HepG2 (cell line): Measurements from ENCODE around the gene PDE1C. TPM values are rescaled to one million over a fixed set of nuclear protein-coding genes. Genes with fewer than 3 reads are reported as not detected.

Experiments
- ATAC-seq: fragments of 200-7000 bp; cut with Tn5 transposase; 3 replicates; pipeline ENCODE4 v1.9.1; 2020; ENCODE audit warnings: mild to moderate bottlenecking, moderate library complexity
- BruUV-seq: library from RNA; stranded (reverse); fragments of 400-500 nt; replicated peaks from 2 replicates; lab custom pipeline; 2021; lab: Mats Ljungman, UMichigan
- CTCF ChIA-PET: fragments of 300-600 bp; formaldehyde crosslinking; extraction: SDS; loops from one replicate; lab custom pipeline; 2021; ENCODE audit warnings: low total read pairs, inconsistent platforms, low intra/inter-chr PET ratio; lab: Yijun Ruan, JAX
- POLR2A ChIA-PET: fragments of 350-600 bp; sonication (Branson Sonifier 250); formaldehyde crosslinking; loops from one replicate; lab custom pipeline; 2020; ENCODE audit warnings: antibody characterized with exemption, inconsistent platforms; lab: Yijun Ruan, JAX
- DNase-seq: peaks from one replicate; pipeline ENCODE4 v3.0.0-alpha.2; 2015; ENCODE audit warnings: low spot score
- FAIRE-seq: peaks from 3 replicates; lab custom pipeline; 2011; peaks lifted over from hg19 to GRCh38; lab: Jason Lieb, UNC
- H2AFZ ChIP-seq: one replicate; pipeline ENCODE4 v1.6.1; 2011; ENCODE audit warnings: low read length, inconsistent platforms
- H3K27ac ChIP-seq: fragments of 300-600 bp; 3 replicates; pipeline ENCODE4 v1.8.0; 2011; ENCODE audit warnings: mixed run types, mild to moderate bottlenecking, mixed read lengths, low read length, inconsistent platforms; ENCODE audit not compliant: insufficient read depth; ENCODE audit errors: extremely low read length
- H3K27me3 ChIP-seq, 2 experiments: fragments of 200-600 bp in 1 of 2; 2 replicates in 1 of 2; 3 replicates in 1 of 2; pipeline versions ENCODE4 v1.6.0 to v1.8.0; 2011; ENCODE audit warnings: low read length in 2 of 2, mild to moderate bottlenecking in 2 of 2, moderate library complexity in 2 of 2, inconsistent platforms in 1 of 2; ENCODE audit not compliant: insufficient read depth in 2 of 2, control insufficient read depth in 1 of 2
- H3K36me3 ChIP-seq, 2 experiments: fragments of 200-600 bp in 1 of 2; replicated peaks in 1 of 2; 2 replicates in 1 of 2; 3 replicates in 1 of 2; pipeline versions ENCODE4 v1.5.1 to v1.8.0; 2011; ENCODE audit warnings: low read length in 2 of 2, inconsistent platforms in 1 of 2; ENCODE audit not compliant: insufficient read depth in 2 of 2, control insufficient read depth in 1 of 2
- H3K4me1 ChIP-seq: 2 replicates; pipeline ENCODE4 v1.5.1; 2012; ENCODE audit warnings: low read length, inconsistent platforms; ENCODE audit not compliant: insufficient read depth
- H3K4me2 ChIP-seq: 2 replicates; pipeline ENCODE4 v1.6.0; 2011; ENCODE audit warnings: low read depth, low read length, inconsistent platforms
- H3K4me3 ChIP-seq, 3 experiments: fragments of 200-600 bp in 1 of 3; sonication (generic), shearing (Covaris generic) in 1 of 3; replicated peaks in 1 of 3; 2 replicates each; pipeline ENCODE4 v1.5.1; 2011 to 2016; ENCODE audit warnings: low read length in 3 of 3, inconsistent platforms in 2 of 3, low read depth in 2 of 3, mild to moderate bottlenecking in 2 of 3, control low read depth in 1 of 3, mixed read lengths in 1 of 3; ENCODE audit not compliant: insufficient read depth in 1 of 3
- H3K79me2 ChIP-seq: one replicate; pipeline ENCODE4 v1.6.1; 2011; ENCODE audit warnings: low read length, inconsistent platforms; ENCODE audit not compliant: insufficient read depth
- H3K9ac ChIP-seq: 2 replicates; pipeline ENCODE4 v1.6.0; 2011; ENCODE audit warnings: mild to moderate bottlenecking, low read depth, low read length, inconsistent platforms; ENCODE audit not compliant: insufficient read depth
- H3K9me3 ChIP-seq: 2 replicates; pipeline ENCODE4 v1.5.1; 2012; ENCODE audit warnings: mild to moderate bottlenecking, low read length
- H4K20me1 ChIP-seq: 2 replicates; pipeline ENCODE4 v1.6.0; 2011; ENCODE audit warnings: inconsistent platforms, mild to moderate bottlenecking, low read length, moderate library complexity; ENCODE audit not compliant: insufficient read depth
- EP300 ChIP-seq, 3 experiments: sonication (generic) in 1 of 3; formaldehyde crosslinking in 1 of 3; IDR thresholded peaks; 2 replicates each; pipeline versions ENCODE4 v1.5.1 to v1.6.1; 2011 to 2020; ENCODE audit warnings: low read depth in 2 of 3, low read length in 2 of 3, borderline replicate concordance in 1 of 3, improper control_type of control experiment in 1 of 3, mild to moderate bottlenecking in 1 of 3, missing genetic modification reagents in 1 of 3, moderate library complexity in 1 of 3
- ESRRA ChIP-seq: sonication (generic); formaldehyde crosslinking; IDR thresholded peaks from 2 replicates; pipeline ENCODE4 v1.5.1; 2020; ENCODE audit warnings: mild to moderate bottlenecking, low read depth, missing genetic modification reagents
- HDAC1 ChIP-seq: sonication (generic); formaldehyde crosslinking; IDR thresholded peaks from 2 replicates; pipeline ENCODE4 v1.5.1; 2020; ENCODE audit warnings: mild to moderate bottlenecking, missing genetic modification reagents
- HDAC6 ChIP-seq: fragments of 200-600 bp; sonication (generic); IDR thresholded peaks from 2 replicates; pipeline ENCODE4 v1.7.0; 2017; ENCODE audit warnings: mild to moderate bottlenecking, antibody characterized with exemption, low read length, low read depth
- HIVEP1 ChIP-seq: sonication (generic); formaldehyde crosslinking; IDR thresholded peaks from 2 replicates; pipeline ENCODE4 v1.4.0; 2020; ENCODE audit warnings: mild to moderate bottlenecking, missing genetic modification reagents
- KDM1A ChIP-seq: IDR thresholded peaks from 2 replicates; pipeline ENCODE4 v1.6.1; 2016; ENCODE audit warnings: missing compliant biosample characterization
- NR2C2 ChIP-seq: sonication (generic); formaldehyde crosslinking; IDR thresholded peaks from 2 replicates; pipeline ENCODE4 v1.4.0; 2020; ENCODE audit warnings: missing genetic modification reagents, mild to moderate bottlenecking, moderate library complexity, borderline replicate concordance
- PHF20 ChIP-seq: sonication (generic); formaldehyde crosslinking; IDR thresholded peaks from 2 replicates; pipeline ENCODE4 v1.5.0; 2020; ENCODE audit warnings: mild to moderate bottlenecking, missing genetic modification reagents
- ZBTB20 ChIP-seq: sonication (generic); formaldehyde crosslinking; IDR thresholded peaks from 2 replicates; pipeline ENCODE4 v1.8.1; 2023; ENCODE audit warnings: missing genetic modification reagents, low read depth, mild to moderate bottlenecking, borderline replicate concordance
- ZNF775 ChIP-seq: sonication (generic); formaldehyde crosslinking; IDR thresholded peaks from 2 replicates; pipeline ENCODE4 v1.4.0; 2020; ENCODE audit warnings: missing genetic modification reagents, mild to moderate bottlenecking, moderate library complexity, borderline replicate concordance
- WGBS: methylation state at CpG from one replicate; pipeline ENCODE4 v1.1.6; 2017; ENCODE audit warnings: low lambda C conversion rate; 5-methylcytosine and 5-hydroxymethylcytosine counted together
- in situ Hi-C: cut with HindIII; loops from 2 replicates; pipeline ENCODE4 v1.10.0; 2017; ENCODE audit warnings: low pct_unique_long_range_greater_than_20kb; ENCODE audit not compliant: extremely low pct_ligation_motif_present
- intact Hi-C: fragments of 100-400 bp; cut with micrococcal nuclease; formaldehyde crosslinking; loops from one replicate; pipeline ENCODE4 v1.10.0; 2022; ENCODE audit not compliant: unreplicated experiment
- polyA plus RNA-seq, 8 experiments: library from polyadenylated mRNA; depleted of rRNA in 3 of 8; stranded (reverse) in 7 of 8; unstranded in 1 of 8; fragments of >200 nt; fragmentation: Illumina TruSeq in 4 of 8; extraction: Trizol in 4 of 8; gene quantifications; 2 replicates each; pipeline versions ENCODE4 v1.2.1 to v1.2.3, GENCODE V29; 2011 to 2016; ENCODE audit warnings: low read depth in 4 of 8, missing spikeins in 1 of 8, mixed read lengths in 1 of 8; ENCODE audit not compliant: insufficient read depth in 1 of 8
- total RNA-seq, 5 experiments: library from RNA; depleted of rRNA; stranded (reverse); fragments of >200 nt; fragmentation: Illumina TruSeq; extraction: Trizol; gene quantifications; 2 replicates each; pipeline ENCODE4 v1.2.3, GENCODE V29; 2016; ENCODE audit warnings: low read depth in 1 of 5
- TF ChIP-seq, protein P1 (sequence below): sonication (generic); formaldehyde crosslinking; IDR thresholded peaks from 2 replicates; pipeline ENCODE4 v1.5.0; 2020; ENCODE audit warnings: missing genetic modification reagents
- TF ChIP-seq, protein P2 (sequence below): sonication (generic); formaldehyde crosslinking; IDR thresholded peaks from 2 replicates; pipeline ENCODE4 v1.5.1; 2020; ENCODE audit warnings: mild to moderate bottlenecking, missing genetic modification reagents, moderate library complexity

The PDE1C gene
- total and polyA plus RNA-seq, 2 of the 13 experiments (the other 11 are each of a cell fraction or from before 2014, with no cell fraction given): not detected

DNA sequence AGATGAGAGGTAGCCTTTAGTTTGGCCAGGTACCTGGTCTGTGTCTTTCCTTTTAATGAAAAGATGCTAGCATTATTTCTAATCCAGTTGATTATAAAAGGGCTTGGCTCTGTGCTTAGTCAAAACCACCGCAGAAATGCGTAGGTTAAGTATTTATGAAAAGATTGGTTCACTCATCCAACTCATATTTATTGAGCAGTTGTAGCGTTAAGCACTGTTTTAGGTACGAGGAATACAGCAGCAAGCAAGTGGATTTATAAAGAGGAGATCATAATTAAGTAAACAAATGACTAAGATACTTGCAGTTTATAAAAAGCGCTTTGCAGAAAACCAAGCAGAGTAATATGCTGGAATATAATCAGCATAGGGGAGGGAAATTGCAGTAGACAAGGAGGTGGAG, 253.4 kb downstream of the PDE1C start (continued):
- TF ChIP-seq, protein P1, sequence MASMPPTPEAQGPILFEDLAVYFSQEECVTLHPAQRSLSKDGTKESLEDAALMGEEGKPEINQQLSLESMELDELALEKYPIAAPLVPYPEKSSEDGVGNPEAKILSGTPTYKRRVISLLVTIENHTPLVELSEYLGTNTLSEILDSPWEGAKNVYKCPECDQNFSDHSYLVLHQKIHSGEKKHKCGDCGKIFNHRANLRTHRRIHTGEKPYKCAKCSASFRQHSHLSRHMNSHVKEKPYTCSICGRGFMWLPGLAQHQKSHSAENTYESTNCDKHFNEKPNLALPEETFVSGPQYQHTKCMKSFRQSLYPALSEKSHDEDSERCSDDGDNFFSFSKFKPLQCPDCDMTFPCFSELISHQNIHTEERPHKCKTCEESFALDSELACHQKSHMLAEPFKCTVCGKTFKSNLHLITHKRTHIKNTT (CRISPR knock-in tag): no peak
- no peak for TF ChIP-seq HIVEP1 (CRISPR knock-in tag)

DNA sequence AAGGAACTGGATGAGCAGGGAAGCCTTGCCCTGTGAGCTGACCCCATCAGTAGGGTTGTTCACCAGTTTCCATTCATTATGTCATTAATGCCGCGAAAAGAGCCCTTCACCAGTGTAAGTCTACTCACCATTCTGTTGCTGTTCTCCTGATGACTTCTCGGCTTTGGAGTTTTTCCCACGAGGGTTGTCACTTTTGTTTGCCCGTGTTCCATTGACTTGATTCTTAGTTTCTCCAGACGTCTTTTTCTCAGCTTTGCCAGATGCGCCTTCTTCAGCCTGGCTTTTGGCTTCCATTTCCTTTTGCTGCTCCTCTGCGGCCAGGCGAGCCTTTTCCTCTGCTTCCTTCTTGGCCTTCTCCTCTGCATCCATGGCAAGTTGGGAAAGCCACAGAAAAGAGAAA, 254.4 kb downstream of the PDE1C start:
- in situ Hi-C loops (no loop called here), intact Hi-C loops (no loop called here)
- H3K27me3 ChIP-seq: no peaks in the 10 kb centered on the region
- no peak overlapping the region for H3K9ac ChIP-seq
- TF ChIP-seq NR2C2 (CRISPR knock-in tag) (no peak), HDAC6 (no peak), PHF20 (CRISPR knock-in tag) (no peak), ZBTB20 (CRISPR knock-in tag) (no peak), ZNF775 (CRISPR knock-in tag) (no peak), KDM1A (CRISPR knock-in tag) (no peak), EP300 (IDR thresholded peaks at IDR 0.05; ENCODE audit: low read depth in 2 of 2, low read length in 2 of 2) (no peak), EP300 (CRISPR knock-in tag; IDR thresholded peaks at IDR 0.05; ENCODE audit: borderline replicate concordance) (no peak), HDAC1 (CRISPR knock-in tag) (no peak), ESRRA (no peak)
- TF ChIP-seq, protein P2, sequence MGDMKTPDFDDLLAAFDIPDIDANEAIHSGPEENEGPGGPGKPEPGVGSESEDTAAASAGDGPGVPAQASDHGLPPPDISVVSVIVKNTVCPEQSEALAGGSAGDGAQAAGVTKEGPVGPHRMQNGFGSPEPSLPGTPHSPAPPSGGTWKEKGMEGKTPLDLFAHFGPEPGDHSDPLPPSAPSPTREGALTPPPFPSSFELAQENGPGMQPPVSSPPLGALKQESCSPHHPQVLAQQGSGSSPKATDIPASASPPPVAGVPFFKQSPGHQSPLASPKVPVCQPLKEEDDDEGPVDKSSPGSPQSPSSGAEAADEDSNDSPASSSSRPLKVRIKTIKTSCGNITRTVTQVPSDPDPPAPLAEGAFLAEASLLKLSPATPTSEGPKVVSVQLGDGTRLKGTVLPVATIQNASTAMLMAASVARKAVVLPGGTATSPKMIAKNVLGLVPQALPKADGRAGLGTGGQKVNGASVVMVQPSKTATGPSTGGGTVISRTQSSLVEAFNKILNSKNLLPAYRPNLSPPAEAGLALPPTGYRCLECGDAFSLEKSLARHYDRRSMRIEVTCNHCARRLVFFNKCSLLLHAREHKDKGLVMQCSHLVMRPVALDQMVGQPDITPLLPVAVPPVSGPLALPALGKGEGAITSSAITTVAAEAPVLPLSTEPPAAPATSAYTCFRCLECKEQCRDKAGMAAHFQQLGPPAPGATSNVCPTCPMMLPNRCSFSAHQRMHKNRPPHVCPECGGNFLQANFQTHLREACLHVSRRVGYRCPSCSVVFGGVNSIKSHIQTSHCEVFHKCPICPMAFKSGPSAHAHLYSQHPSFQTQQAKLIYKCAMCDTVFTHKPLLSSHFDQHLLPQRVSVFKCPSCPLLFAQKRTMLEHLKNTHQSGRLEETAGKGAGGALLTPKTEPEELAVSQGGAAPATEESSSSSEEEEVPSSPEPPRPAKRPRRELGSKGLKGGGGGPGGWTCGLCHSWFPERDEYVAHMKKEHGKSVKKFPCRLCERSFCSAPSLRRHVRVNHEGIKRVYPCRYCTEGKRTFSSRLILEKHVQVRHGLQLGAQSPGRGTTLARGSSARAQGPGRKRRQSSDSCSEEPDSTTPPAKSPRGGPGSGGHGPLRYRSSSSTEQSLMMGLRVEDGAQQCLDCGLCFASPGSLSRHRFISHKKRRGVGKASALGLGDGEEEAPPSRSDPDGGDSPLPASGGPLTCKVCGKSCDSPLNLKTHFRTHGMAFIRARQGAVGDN (CRISPR knock-in tag): no peak
- no peaks in the 10 kb centered on the region; the same call in 1 of the 2 replicates for H4K20me1 ChIP-seq
- DNase-seq (no peak), FAIRE-seq (no peak), ATAC-seq (no peak)
- no peak overlapping the region for H3K27ac ChIP-seq
- H3K36me3 ChIP-seq: no peaks in the 10 kb centered on the region
- H3K79me2 ChIP-seq: no peaks in the 10 kb centered on the region
- H3K4me3 ChIP-seq: no peak overlapping the region
- H3K4me1 ChIP-seq: no peaks in the 10 kb centered on the region
- no peak overlapping the region for H2AFZ ChIP-seq
- ChIA-PET POLR2A (no interaction called here), CTCF (no interaction called here)
- WGBS: 35% methylated on average over 7 of the region's 9 CpGs
- H3K9me3 ChIP-seq: no peaks in the 10 kb centered on the region
- BruUV-seq: no TSS peak
- no peak overlapping the region for H3K4me2 ChIP-seq
